ENCODE results near the gene NPC2.
A peak's percentile ranks its signal among the peaks of the same experiment; 100 is the strongest.

Gene NPC2

GRCh38 chr14:74503938-74504335 lies 10.8 kb upstream of the NPC2 start:
- Histone ChIP-seq H4K5ac (ENCODE audit: low read length) (no peak overlapping the region), H3K36me3 (ENCODE audit: control insufficient read depth, insufficient read depth, low read length) (no peaks in the 10 kb centered on the region), H3K23ac (ENCODE audit: low read length) (no peak overlapping the region), H3K18ac (ENCODE audit: low read length) (no peak overlapping the region), H3K4me1 (ENCODE audit: control insufficient read depth, low read depth, low read length) (peaks cover 2% of the 10 kb centered on the region), H3K4ac (ENCODE audit: low read depth, low read length) (no peak overlapping the region), H3K79me2 (ENCODE audit: control insufficient read depth, insufficient read depth, low read length) (no peaks in the 10 kb centered on the region), H4K8ac (ENCODE audit: low read depth, low read length) (no peak overlapping the region), H3K4me2 (ENCODE audit: low read length) (no peak overlapping the region), H2BK5ac (ENCODE audit: low read length) (no peak overlapping the region), H3K4me3 (ENCODE audit: low read length) (no peak overlapping the region), H3K56ac (ENCODE audit: low read length) (no peak overlapping the region), H3K27ac (ENCODE audit: low read depth, low read length) (no peak overlapping the region), H3K27me3 (ENCODE audit: insufficient read depth, low read length, poor library complexity) (no peaks in the 10 kb centered on the region), H2AK5ac (ENCODE audit: low read length) (no peak overlapping the region), H2BK15ac (replicated peaks; ENCODE audit: low read depth) (no peak overlapping the region), H3K79me1 (ENCODE audit: low read length) (no peaks in the 10 kb centered on the region), H2BK120ac (ENCODE audit: low read depth, low read length) (no peak overlapping the region), H3K9ac (ENCODE audit: low read length) (no peak overlapping the region)
- no CpG with 5 or more reads among the region's 12 CpGs for WGBS (ENCODE audit: extremely low coverage, insufficient coverage, low lambda C conversion rate)
- no peak for DNase-seq

DNA sequence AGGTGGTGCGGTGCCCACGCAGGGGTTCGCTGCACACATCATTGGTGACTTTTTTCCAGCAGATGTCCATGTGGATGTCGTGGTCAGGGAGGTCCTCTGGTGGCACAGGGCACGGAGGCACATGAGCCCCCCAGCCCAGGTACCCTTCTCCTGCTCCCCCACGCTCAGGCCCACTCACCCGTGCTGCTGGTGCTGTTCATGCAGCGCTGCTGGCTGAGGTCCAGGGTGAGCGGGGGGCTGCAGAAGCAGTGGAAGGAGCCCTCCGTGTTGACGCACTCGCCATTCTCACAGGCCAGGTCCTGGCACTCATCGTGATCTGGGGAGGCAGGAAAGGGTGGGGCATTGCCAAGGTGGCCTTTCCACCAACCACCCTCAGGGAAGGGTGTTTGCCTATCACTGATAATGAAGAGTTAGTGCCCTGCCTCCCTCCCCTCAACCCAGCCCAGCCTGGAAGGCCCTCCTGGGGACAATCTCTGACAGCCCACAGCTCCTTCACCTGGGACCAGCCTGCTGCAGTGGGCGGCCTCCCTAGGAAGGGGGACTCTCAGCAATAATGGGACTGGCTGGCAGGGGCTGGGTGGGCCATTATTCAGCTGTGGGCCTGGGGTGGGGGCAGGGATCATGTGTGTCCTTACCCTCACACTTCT lies 10.3 kb upstream of the NPC2 start:
- no CpG with 5 or more reads among the region's 14 CpGs for WGBS (ENCODE audit: extremely low coverage, insufficient coverage, low lambda C conversion rate)
- Histone ChIP-seq H2BK15ac (replicated peaks; ENCODE audit: low read depth) (no peak overlapping the region), H3K4me1 (ENCODE audit: control insufficient read depth, low read depth, low read length) (peaks cover 2% of the 10 kb centered on the region), H3K9ac (ENCODE audit: low read length) (no peak overlapping the region), H3K27ac (ENCODE audit: low read depth, low read length) (no peak overlapping the region), H2AK5ac (ENCODE audit: low read length) (no peak overlapping the region), H3K4me2 (ENCODE audit: low read length) (no peak overlapping the region), H3K56ac (ENCODE audit: low read length) (no peak overlapping the region), H3K18ac (ENCODE audit: low read length) (no peak overlapping the region), H3K23ac (ENCODE audit: low read length) (no peak overlapping the region), H3K79me1 (ENCODE audit: low read length) (no peaks in the 10 kb centered on the region), H3K79me2 (ENCODE audit: control insufficient read depth, insufficient read depth, low read length) (no peaks in the 10 kb centered on the region), H4K8ac (ENCODE audit: low read depth, low read length) (no peak overlapping the region), H3K27me3 (ENCODE audit: insufficient read depth, low read length, poor library complexity) (no peaks in the 10 kb centered on the region), H2BK5ac (ENCODE audit: low read length) (no peak overlapping the region), H3K4me3 (ENCODE audit: low read length) (no peak overlapping the region), H2BK120ac (ENCODE audit: low read depth, low read length) (no peak overlapping the region), H4K5ac (ENCODE audit: low read length) (no peak overlapping the region), H3K4ac (ENCODE audit: low read depth, low read length) (no peak overlapping the region), H3K36me3 (ENCODE audit: control insufficient read depth, insufficient read depth, low read length) (no peaks in the 10 kb centered on the region)
- DNase-seq = no peak

DNA sequence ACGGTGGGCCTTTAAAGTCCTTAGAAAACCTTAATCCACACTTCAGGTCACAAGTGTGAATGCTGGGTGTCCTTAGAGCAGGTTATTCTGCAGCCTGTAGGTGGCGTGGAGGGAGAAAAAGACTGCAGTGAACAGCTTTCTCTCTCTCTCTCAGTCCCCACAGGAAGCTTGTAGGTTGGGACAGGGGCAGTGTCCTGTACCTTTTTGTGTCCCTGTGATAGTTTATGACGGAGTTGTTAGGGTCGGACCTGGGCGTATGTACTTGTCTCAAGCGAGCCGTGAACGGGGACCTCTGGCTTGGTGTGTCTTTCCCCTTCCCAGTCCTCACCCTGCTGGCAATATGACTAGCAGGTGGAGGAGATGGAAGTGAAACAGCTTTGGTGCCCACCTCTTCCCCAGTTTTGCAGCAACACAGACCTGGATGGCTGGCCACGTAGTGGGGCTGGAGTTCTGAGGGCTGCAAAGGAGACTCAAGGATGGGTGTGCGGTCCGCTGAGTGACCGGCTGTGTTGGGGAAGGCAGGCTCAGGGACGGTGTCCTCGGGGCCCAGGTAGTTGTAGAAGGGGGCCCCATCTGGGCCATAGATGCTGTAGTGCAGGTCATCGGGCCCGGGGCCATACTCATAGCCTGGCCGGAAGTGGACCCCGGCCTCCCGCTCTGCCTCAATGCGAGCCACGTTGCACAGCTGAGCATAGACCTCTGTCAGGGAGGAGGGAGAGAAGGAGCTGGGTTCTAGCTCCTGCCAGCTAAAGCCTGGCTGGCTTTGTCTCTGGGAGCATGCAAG lies 9.3 kb upstream of the NPC2 start:
- H2BK15ac ChIP-seq (replicated peaks; ENCODE audit: low read depth) = no peak overlapping the region
- H3K79me2 ChIP-seq (ENCODE audit: control insufficient read depth, insufficient read depth, low read length) = no peaks in the 10 kb centered on the region
- H3K27me3 ChIP-seq (ENCODE audit: insufficient read depth, low read length, poor library complexity) = no peaks in the 10 kb centered on the region
- no peak overlapping the region for H4K5ac ChIP-seq (ENCODE audit: low read length)
- H2BK120ac ChIP-seq (ENCODE audit: low read depth, low read length) = no peak overlapping the region
- peak; percentile 82 for DNase-seq
- H3K23ac ChIP-seq (ENCODE audit: low read length) = no peak overlapping the region
- H3K56ac ChIP-seq (ENCODE audit: low read length) = no peak overlapping the region
- H3K27ac ChIP-seq (ENCODE audit: low read depth, low read length) = no peak overlapping the region
- H3K18ac ChIP-seq (ENCODE audit: low read length) = no peak overlapping the region
- no peak overlapping the region for H3K4me2 ChIP-seq (ENCODE audit: low read length)
- H4K8ac ChIP-seq (ENCODE audit: low read depth, low read length) = no peak overlapping the region
- H2BK5ac ChIP-seq (ENCODE audit: low read length) = no peak overlapping the region
- H3K4me3 ChIP-seq (ENCODE audit: low read length) = no peak overlapping the region
- no peak overlapping the region for H3K4ac ChIP-seq (ENCODE audit: low read depth, low read length)
- no peaks in the 10 kb centered on the region for H3K79me1 ChIP-seq (ENCODE audit: low read length)
- H3K36me3 ChIP-seq (ENCODE audit: control insufficient read depth, insufficient read depth, low read length) = no peaks in the 10 kb centered on the region
- no CpG with 5 or more reads among the region's 21 CpGs for WGBS (ENCODE audit: extremely low coverage, insufficient coverage, low lambda C conversion rate)
- peaks cover 2% of the 10 kb centered on the region for H3K4me1 ChIP-seq (ENCODE audit: control insufficient read depth, low read depth, low read length)
- no peak overlapping the region for H3K9ac ChIP-seq (ENCODE audit: low read length)
- no peak overlapping the region for H2AK5ac ChIP-seq (ENCODE audit: low read length)

GRCh38 chr14:74501691-74502090 lies 8.6 kb upstream of the NPC2 start:
- Histone ChIP-seq H3K56ac (ENCODE audit: low read length) (no peak overlapping the region), H3K4me1 (ENCODE audit: control insufficient read depth, low read depth, low read length) (peaks cover 2% of the 10 kb centered on the region), H3K27ac (ENCODE audit: low read depth, low read length) (no peak overlapping the region), H3K36me3 (ENCODE audit: control insufficient read depth, insufficient read depth, low read length) (no peaks in the 10 kb centered on the region), H3K4me2 (ENCODE audit: low read length) (no peak overlapping the region), H2BK15ac (replicated peaks; ENCODE audit: low read depth) (no peak overlapping the region), H3K9ac (ENCODE audit: low read length) (no peak overlapping the region), H2AK5ac (ENCODE audit: low read length) (peak overlapping the region; percentile 19), H4K8ac (ENCODE audit: low read depth, low read length) (no peak overlapping the region), H2BK5ac (ENCODE audit: low read length) (no peak overlapping the region), H3K79me2 (ENCODE audit: control insufficient read depth, insufficient read depth, low read length) (no peaks in the 10 kb centered on the region), H2BK120ac (ENCODE audit: low read depth, low read length) (no peak overlapping the region), H4K5ac (ENCODE audit: low read length) (no peak overlapping the region), H3K23ac (ENCODE audit: low read length) (no peak overlapping the region), H3K4ac (ENCODE audit: low read depth, low read length) (no peak overlapping the region), H3K4me3 (ENCODE audit: low read length) (no peak overlapping the region), H3K79me1 (ENCODE audit: low read length) (no peaks in the 10 kb centered on the region), H3K18ac (ENCODE audit: low read length) (no peak overlapping the region), H3K27me3 (ENCODE audit: insufficient read depth, low read length, poor library complexity) (no peaks in the 10 kb centered on the region)
- 100% methylated on average over 2 of the region's 5 CpGs for WGBS (ENCODE audit: extremely low coverage, insufficient coverage, low lambda C conversion rate)
- DNase-seq = no peak

DNA sequence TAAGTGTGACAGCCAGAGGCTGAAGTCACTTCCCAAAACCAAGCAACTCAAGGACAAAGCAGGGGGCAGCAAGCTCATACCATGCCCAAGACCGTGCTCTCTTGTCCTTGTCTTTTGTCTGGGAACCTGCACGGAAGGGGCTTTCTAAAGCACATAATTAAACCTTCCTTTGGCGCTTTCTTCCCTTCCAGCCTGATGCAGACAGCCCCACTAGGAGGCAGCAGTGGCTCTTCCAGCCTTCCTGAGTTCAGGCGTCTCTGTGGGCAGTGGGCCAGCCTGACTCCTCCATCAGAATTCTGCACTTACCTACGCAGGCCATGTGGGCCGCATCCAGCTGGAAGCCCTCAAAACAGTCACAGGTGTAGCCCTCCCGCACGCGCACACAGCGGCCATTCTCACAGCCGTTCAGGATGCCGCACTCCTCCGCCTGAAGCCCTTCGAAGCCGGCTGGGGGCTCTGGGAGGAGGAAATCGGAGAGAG lies 8.1 kb upstream of the NPC2 start:
- H3K18ac ChIP-seq (ENCODE audit: low read length) = no peak overlapping the region

More for the DNA sequence above, 8.1 kb upstream of the NPC2 start:
- Histone ChIP-seq H4K5ac (ENCODE audit: low read length) (no peak overlapping the region), H3K9ac (ENCODE audit: low read length) (peak overlapping the region; percentile 33), H3K27me3 (ENCODE audit: insufficient read depth, low read length, poor library complexity) (no peaks in the 10 kb centered on the region), H3K23ac (ENCODE audit: low read length) (no peak overlapping the region), H3K27ac (ENCODE audit: low read depth, low read length) (no peak overlapping the region), H2BK120ac (ENCODE audit: low read depth, low read length) (no peak overlapping the region), H3K4ac (ENCODE audit: low read depth, low read length) (no peak overlapping the region), H3K4me3 (ENCODE audit: low read length) (no peak overlapping the region), H2BK5ac (ENCODE audit: low read length) (no peak overlapping the region), H4K8ac (ENCODE audit: low read depth, low read length) (no peak overlapping the region), H3K79me1 (ENCODE audit: low read length) (no peaks in the 10 kb centered on the region), H2BK15ac (replicated peaks; ENCODE audit: low read depth) (no peak overlapping the region), H3K56ac (ENCODE audit: low read length) (peak overlapping the region; percentile 74), H3K36me3 (ENCODE audit: control insufficient read depth, insufficient read depth, low read length) (no peaks in the 10 kb centered on the region), H3K4me1 (ENCODE audit: control insufficient read depth, low read depth, low read length) (peaks cover 2% of the 10 kb centered on the region), H3K4me2 (ENCODE audit: low read length) (no peak overlapping the region), H3K79me2 (ENCODE audit: control insufficient read depth, insufficient read depth, low read length) (no peaks in the 10 kb centered on the region), H2AK5ac (ENCODE audit: low read length) (no peak overlapping the region)
- no CpG with 5 or more reads among the region's 16 CpGs for WGBS (ENCODE audit: extremely low coverage, insufficient coverage, low lambda C conversion rate)
- DNase-seq = peak; percentile 93
